CD4-positive, alpha-beta T cell treated with Interleukin-21 for 1 hour (primary cell): ENCODE results near the gene CFAP61.
"Not testable (repeated sequence)": the region's sequence is repeated elsewhere in the genome, so short reads cannot be mapped to it uniquely, and the experiment has no call there.

Experiments
- DNase-seq: peaks from one replicate; pipeline ENCODE4 v3.0.0-alpha.2; 2020

The CFAP61 gene

GRCh38 chr20:20052074-20052970, at the start of gene CFAP61, which contains the start of gene CRNKL1:
Gene CFAP61 (plus strand): TSS chr20:20052532. CDS start chr20:20056654, 4,122 bp downstream.
Gene CRNKL1 (minus strand): TSS chr20:20052466. CDS start chr20:20052342, 124 bp downstream.
- DNase-seq, result peak; percentile 97

GRCh38 chr20:20003031-20003954, 49.0 kb upstream of the CFAP61 start:
- peak; percentile 10 for DNase-seq

GRCh38 chr20:20003955-20004322, 48.4 kb upstream of the CFAP61 start:
- DNase-seq, result not testable (repeated sequence)

GRCh38 chr20:20005342-20005741, 47.0 kb upstream of the CFAP61 start:
- DNase-seq, result no peak

GRCh38 chr20:20009784-20010253, 42.5 kb upstream of the CFAP61 start:
- DNase-seq, result no peak

GRCh38 chr20:20010639-20011500, 41.5 kb upstream of the CFAP61 start:
- DNase-seq, result no peak

- DNase-seq, result no peak
These were observed 39.8 kb upstream of the CFAP61 start for GRCh38 chr20:20012541-20012940.

- DNase-seq, result no peak
These were observed 37.7 kb upstream of the CFAP61 start for GRCh38 chr20:20014659-20015058.

- DNase-seq, result peak; percentile 90
These were observed 35.1 kb upstream of the CFAP61 start, which contains the start of gene NAA20 for GRCh38 chr20:20017001-20017843. Gene NAA20 (plus strand): TSS chr20:20017362. CDS start chr20:20017397, 35 bp downstream.

GRCh38 chr20:20017844-20018185, 34.5 kb upstream of the CFAP61 start:
- peak; percentile 12 for DNase-seq

GRCh38 chr20:20018366-20018765, 34.0 kb upstream of the CFAP61 start:
- DNase-seq, result no peak

- DNase-seq, result no peak
These were observed 33.2 kb upstream of the CFAP61 start for GRCh38 chr20:20019123-20019522.

- no peak for DNase-seq
These were observed 31.4 kb upstream of the CFAP61 start for GRCh38 chr20:20020908-20021307.

- no peak for DNase-seq
These were observed 30.5 kb upstream of the CFAP61 start for GRCh38 chr20:20021835-20022234.

GRCh38 chr20:20022498-20022897, 29.8 kb upstream of the CFAP61 start:
- no peak for DNase-seq

GRCh38 chr20:20023395-20023794, 28.9 kb upstream of the CFAP61 start:
- no peak for DNase-seq

GRCh38 chr20:20024942-20025341, 27.4 kb upstream of the CFAP61 start:
- DNase-seq, result no peak

- DNase-seq, result no peak
These were observed 25.0 kb upstream of the CFAP61 start for GRCh38 chr20:20027284-20027683.

GRCh38 chr20:20031790-20032189, 20.5 kb upstream of the CFAP61 start:
- no peak for DNase-seq

- no peak for DNase-seq
These were observed 17.8 kb upstream of the CFAP61 start for GRCh38 chr20:20034486-20034885.

- DNase-seq, result no peak
These were observed 15.6 kb upstream of the CFAP61 start for GRCh38 chr20:20036756-20037155.
